NCI-H187 treated with DMSO at 0.1 percent for 48 hours (cell line): ENCODE data around the gene BEAN1.

Experiments used
- DNase-seq: peaks from one replicate; lab custom pipeline; 2025; lab: John Stamatoyannopoulos, UW

The BEAN1 gene

GRCh38 chr16:66395806-66396555, 31.1 kb upstream of the BEAN1 start:
- DNase-seq = no peak

- DNase-seq = no peak
These were observed 29.2 kb upstream of the BEAN1 start for GRCh38 chr16:66397736-66398433.

GRCh38 chr16:66399031-66399430, 28.1 kb upstream of the BEAN1 start:
- no peak for DNase-seq

GRCh38 chr16:66399930-66400329, 27.2 kb upstream of the BEAN1 start:
- DNase-seq = no peak

- no peak for DNase-seq
These were observed 26.4 kb upstream of the BEAN1 start for GRCh38 chr16:66400503-66401380.

GRCh38 chr16:66401610-66402009, 25.5 kb upstream of the BEAN1 start:
- no peak for DNase-seq

- DNase-seq = no peak
These were observed 24.9 kb upstream of the BEAN1 start for GRCh38 chr16:66402166-66402565.

- DNase-seq = no peak
These were observed 24.4 kb upstream of the BEAN1 start for GRCh38 chr16:66402591-66403230.

GRCh38 chr16:66403531-66404145, 23.5 kb upstream of the BEAN1 start:
- no peak for DNase-seq

- DNase-seq = no peak
These were observed 21.9 kb upstream of the BEAN1 start for GRCh38 chr16:66405057-66405783.

GRCh38 chr16:66406534-66407221, 20.4 kb upstream of the BEAN1 start:
- DNase-seq = no peak

GRCh38 chr16:66408163-66409048, 18.7 kb upstream of the BEAN1 start:
- no peak for DNase-seq

- DNase-seq = no peak
These were observed 17.9 kb upstream of the BEAN1 start for GRCh38 chr16:66409156-66409555.

- DNase-seq = no peak
These were observed 14.9 kb upstream of the BEAN1 start for GRCh38 chr16:66412182-66412581.

- DNase-seq = no peak
These were observed 12.2 kb upstream of the BEAN1 start for GRCh38 chr16:66414891-66415290.

GRCh38 chr16:66416136-66416535, 11.0 kb upstream of the BEAN1 start:
- no peak for DNase-seq

- DNase-seq = no peak
These were observed 10.0 kb upstream of the BEAN1 start for GRCh38 chr16:66416939-66417700.

GRCh38 chr16:66418165-66418962, 8.7 kb upstream of the BEAN1 start:
- no peak for DNase-seq
